ENCODE measurements around the gene NT5DC3.
A peak's percentile ranks its signal among the peaks of the same experiment; 100 is the strongest.

The NT5DC3 gene

GRCh38 chr12:103780093-103780440 is 61.0 kb downstream of the NT5DC3 start:
- DNase-seq = no peak

GRCh38 chr12:103779410-103780092 is 61.5 kb downstream of the NT5DC3 start:
- DNase-seq = no peak

GRCh38 chr12:103778781-103779180 is 62.3 kb downstream of the NT5DC3 start:
- no peak for DNase-seq

- DNase-seq = no peak
Measured at GRCh38 chr12:103774977-103775560, 66.0 kb downstream of the NT5DC3 start.

GRCh38 chr12:103773109-103773910 is 67.7 kb downstream of the NT5DC3 start:
- no peak for DNase-seq

- no peak for DNase-seq
Measured at GRCh38 chr12:103772367-103773108, 68.5 kb downstream of the NT5DC3 start.

GRCh38 chr12:103771466-103771865 is 69.6 kb downstream of the NT5DC3 start:
- DNase-seq = peak; percentile 5

- DNase-seq = no peak
Measured at GRCh38 chr12:103769240-103769945, 71.6 kb downstream of the NT5DC3 start.

- no peak for DNase-seq
Measured at GRCh38 chr12:103768467-103769123, 72.4 kb downstream of the NT5DC3 start.

- no peak for DNase-seq
Measured at GRCh38 chr12:103766028-103766427, 75.0 kb downstream of the NT5DC3 start.

- DNase-seq = no peak
Measured at GRCh38 chr12:103765322-103765721, 75.7 kb downstream of the NT5DC3 start.

- no peak for DNase-seq
Measured at GRCh38 chr12:103762473-103762872, 78.6 kb downstream of the NT5DC3 start.

- no peak for DNase-seq
Measured at GRCh38 chr12:103758310-103759089, 82.5 kb downstream of the NT5DC3 start.

- no peak for DNase-seq
Measured at GRCh38 chr12:103757248-103757647, 83.8 kb downstream of the NT5DC3 start.

GRCh38 chr12:103756443-103756842 is 84.6 kb downstream of the NT5DC3 start:
- no peak for DNase-seq

GRCh38 chr12:103755425-103755824 is 85.6 kb downstream of the NT5DC3 start:
- no peak for DNase-seq

- DNase-seq = no peak
Measured at GRCh38 chr12:103751600-103751999, 89.4 kb downstream of the NT5DC3 start.

GRCh38 chr12:103751171-103751570 is 89.9 kb downstream of the NT5DC3 start:
- DNase-seq = no peak

- no peak for DNase-seq
Measured at GRCh38 chr12:103748875-103749274, 92.2 kb downstream of the NT5DC3 start.

GRCh38 chr12:103748002-103748401 is 93.0 kb downstream of the NT5DC3 start:
- no peak for DNase-seq

- no peak for DNase-seq
Measured at GRCh38 chr12:103745962-103746361, 95.1 kb downstream of the NT5DC3 start.

All from NCI-H1092 treated with DMSO at 0.1 percent for 48 hours (cell line).